ENCODE results near the gene OR10Z1.

DNA sequence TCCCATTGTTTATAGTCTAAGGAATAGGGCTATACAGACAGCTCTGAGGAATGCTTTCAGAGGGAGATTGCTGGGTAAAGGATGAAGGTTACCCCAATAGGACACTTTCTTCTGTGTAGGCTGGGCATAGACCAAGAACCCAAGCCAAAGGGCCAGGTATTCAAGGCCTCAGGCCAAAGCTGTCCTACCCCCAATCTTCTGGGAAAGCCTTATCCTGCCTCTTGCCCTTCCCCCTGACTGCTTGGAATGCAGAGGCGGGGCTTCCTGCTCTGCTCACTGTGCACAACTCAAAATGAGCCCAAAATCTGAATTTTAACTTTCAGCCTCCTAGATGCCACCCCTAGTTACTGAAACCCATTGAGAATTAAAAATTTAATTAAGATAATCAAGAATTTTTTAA, 2.2 kb downstream of the OR10Z1 start:
- TF ChIP-seq POLR2A (IDR thresholded peaks at IDR 0.05; ENCODE audit: low read length) (peak; percentile 29), GATA1 (IDR thresholded peaks at IDR 0.05; ENCODE audit: low read depth, low read length) (no peak)

Data from erythroblast (primary cell).